WTC11 (cell line): Measurements from ENCODE around the gene EIF5B.

Source experiments
- GABPB1 ChIP-seq: sonication (generic); formaldehyde crosslinking; IDR thresholded peaks from 2 replicates; pipeline ENCODE4 v1.8.1; 2023; ENCODE audit warnings: mild to moderate bottlenecking, missing genetic modification reagents
- HMGXB4 ChIP-seq: sonication (generic); formaldehyde crosslinking; IDR thresholded peaks from 2 replicates; pipeline ENCODE4 v1.8.1; 2023; ENCODE audit warnings: mild to moderate bottlenecking, moderate library complexity, missing genetic modification reagents
- MXD4 ChIP-seq: fragments of 250-450 bp; sonication (Bioruptor Pico); IDR thresholded peaks from 2 replicates; pipeline ENCODE4 v1.8.0; 2021; ENCODE audit warnings: mild to moderate bottlenecking, moderate library complexity, borderline replicate concordance
- NR3C1 ChIP-seq: sonication (generic); formaldehyde crosslinking; conservative IDR thresholded peaks from 2 replicates; pipeline ENCODE4 v1.8.1; 2023; ENCODE audit warnings: low read depth, mild to moderate bottlenecking, missing genetic modification reagents
- SP1 ChIP-seq: sonication (generic); formaldehyde crosslinking; conservative IDR thresholded peaks from 2 replicates; pipeline ENCODE4 v1.8.1; 2022; ENCODE audit warnings: missing genetic modification reagents
- TEAD4 ChIP-seq: sonication (generic); formaldehyde crosslinking; IDR thresholded peaks from 2 replicates; pipeline ENCODE4 v1.8.0; 2022; ENCODE audit warnings: mild to moderate bottlenecking, missing genetic modification reagents
- USF1 ChIP-seq: sonication (generic); formaldehyde crosslinking; IDR thresholded peaks from 2 replicates; pipeline ENCODE4 v1.8.0; 2022; ENCODE audit warnings: mild to moderate bottlenecking, missing genetic modification reagents
- ZNF121 ChIP-seq: sonication (generic); formaldehyde crosslinking; IDR thresholded peaks from 2 replicates; pipeline ENCODE4 v1.8.0; 2023; ENCODE audit warnings: missing genetic modification reagents
- TF ChIP-seq, protein P1 (sequence below): fragments of 200-600 bp; IDR thresholded peaks from 2 replicates; pipeline ENCODE4 v1.8.0; 2022; ENCODE audit warnings: antibody characterized with exemption
- TF ChIP-seq, protein P2 (sequence below): sonication (generic); formaldehyde crosslinking; IDR thresholded peaks from 2 replicates; pipeline ENCODE4 v1.8.0; 2022; ENCODE audit warnings: missing genetic modification reagents
- TF ChIP-seq, protein P3 (sequence below): sonication (generic); formaldehyde crosslinking; conservative IDR thresholded peaks from 2 replicates; pipeline ENCODE4 v1.8.1; 2022; ENCODE audit warnings: mild to moderate bottlenecking, missing genetic modification reagents
- TF ChIP-seq, protein P4 (sequence below): sonication (generic); formaldehyde crosslinking; IDR thresholded peaks from 2 replicates; pipeline ENCODE4 v1.8.0; 2023; ENCODE audit warnings: mild to moderate bottlenecking, missing genetic modification reagents
- TF ChIP-seq, protein P5 (sequence below): sonication (generic); formaldehyde crosslinking; IDR thresholded peaks from 2 replicates; pipeline ENCODE4 v1.8.0; 2022; ENCODE audit warnings: mild to moderate bottlenecking, missing genetic modification reagents

GRCh38 chr2:99388892-99389291 lies 51.7 kb downstream of the EIF5B start:
- no peak for TF ChIP-seq ZNF121
- no peak for TF ChIP-seq GABPB1
- TF ChIP-seq, protein P1, sequence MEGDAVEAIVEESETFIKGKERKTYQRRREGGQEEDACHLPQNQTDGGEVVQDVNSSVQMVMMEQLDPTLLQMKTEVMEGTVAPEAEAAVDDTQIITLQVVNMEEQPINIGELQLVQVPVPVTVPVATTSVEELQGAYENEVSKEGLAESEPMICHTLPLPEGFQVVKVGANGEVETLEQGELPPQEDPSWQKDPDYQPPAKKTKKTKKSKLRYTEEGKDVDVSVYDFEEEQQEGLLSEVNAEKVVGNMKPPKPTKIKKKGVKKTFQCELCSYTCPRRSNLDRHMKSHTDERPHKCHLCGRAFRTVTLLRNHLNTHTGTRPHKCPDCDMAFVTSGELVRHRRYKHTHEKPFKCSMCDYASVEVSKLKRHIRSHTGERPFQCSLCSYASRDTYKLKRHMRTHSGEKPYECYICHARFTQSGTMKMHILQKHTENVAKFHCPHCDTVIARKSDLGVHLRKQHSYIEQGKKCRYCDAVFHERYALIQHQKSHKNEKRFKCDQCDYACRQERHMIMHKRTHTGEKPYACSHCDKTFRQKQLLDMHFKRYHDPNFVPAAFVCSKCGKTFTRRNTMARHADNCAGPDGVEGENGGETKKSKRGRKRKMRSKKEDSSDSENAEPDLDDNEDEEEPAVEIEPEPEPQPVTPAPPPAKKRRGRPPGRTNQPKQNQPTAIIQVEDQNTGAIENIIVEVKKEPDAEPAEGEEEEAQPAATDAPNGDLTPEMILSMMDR: no peak
- TF ChIP-seq, protein P2, sequence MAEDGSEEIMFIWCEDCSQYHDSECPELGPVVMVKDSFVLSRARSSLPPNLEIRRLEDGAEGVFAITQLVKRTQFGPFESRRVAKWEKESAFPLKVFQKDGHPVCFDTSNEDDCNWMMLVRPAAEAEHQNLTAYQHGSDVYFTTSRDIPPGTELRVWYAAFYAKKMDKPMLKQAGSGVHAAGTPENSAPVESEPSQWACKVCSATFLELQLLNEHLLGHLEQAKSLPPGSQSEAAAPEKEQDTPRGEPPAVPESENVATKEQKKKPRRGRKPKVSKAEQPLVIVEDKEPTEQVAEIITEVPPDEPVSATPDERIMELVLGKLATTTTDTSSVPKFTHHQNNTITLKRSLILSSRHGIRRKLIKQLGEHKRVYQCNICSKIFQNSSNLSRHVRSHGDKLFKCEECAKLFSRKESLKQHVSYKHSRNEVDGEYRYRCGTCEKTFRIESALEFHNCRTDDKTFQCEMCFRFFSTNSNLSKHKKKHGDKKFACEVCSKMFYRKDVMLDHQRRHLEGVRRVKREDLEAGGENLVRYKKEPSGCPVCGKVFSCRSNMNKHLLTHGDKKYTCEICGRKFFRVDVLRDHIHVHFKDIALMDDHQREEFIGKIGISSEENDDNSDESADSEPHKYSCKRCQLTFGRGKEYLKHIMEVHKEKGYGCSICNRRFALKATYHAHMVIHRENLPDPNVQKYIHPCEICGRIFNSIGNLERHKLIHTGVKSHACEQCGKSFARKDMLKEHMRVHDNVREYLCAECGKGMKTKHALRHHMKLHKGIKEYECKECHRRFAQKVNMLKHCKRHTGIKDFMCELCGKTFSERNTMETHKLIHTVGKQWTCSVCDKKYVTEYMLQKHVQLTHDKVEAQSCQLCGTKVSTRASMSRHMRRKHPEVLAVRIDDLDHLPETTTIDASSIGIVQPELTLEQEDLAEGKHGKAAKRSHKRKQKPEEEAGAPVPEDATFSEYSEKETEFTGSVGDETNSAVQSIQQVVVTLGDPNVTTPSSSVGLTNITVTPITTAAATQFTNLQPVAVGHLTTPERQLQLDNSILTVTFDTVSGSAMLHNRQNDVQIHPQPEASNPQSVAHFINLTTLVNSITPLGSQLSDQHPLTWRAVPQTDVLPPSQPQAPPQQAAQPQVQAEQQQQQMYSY: no peak
- no peak for TF ChIP-seq TEAD4 (CRISPR knock-in tag)
- TF ChIP-seq, protein P3, sequence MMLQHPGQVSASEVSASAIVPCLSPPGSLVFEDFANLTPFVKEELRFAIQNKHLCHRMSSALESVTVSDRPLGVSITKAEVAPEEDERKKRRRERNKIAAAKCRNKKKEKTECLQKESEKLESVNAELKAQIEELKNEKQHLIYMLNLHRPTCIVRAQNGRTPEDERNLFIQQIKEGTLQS: no peak
- TF ChIP-seq HMGXB4 (CRISPR knock-in tag): no peak
- no peak for TF ChIP-seq NR3C1
- TF ChIP-seq SP1 (CRISPR knock-in tag): no peak
- no peak for TF ChIP-seq MXD4 (CRISPR knock-in tag)
- no peak for TF ChIP-seq USF1 (CRISPR knock-in tag)
- TF ChIP-seq, protein P4, sequence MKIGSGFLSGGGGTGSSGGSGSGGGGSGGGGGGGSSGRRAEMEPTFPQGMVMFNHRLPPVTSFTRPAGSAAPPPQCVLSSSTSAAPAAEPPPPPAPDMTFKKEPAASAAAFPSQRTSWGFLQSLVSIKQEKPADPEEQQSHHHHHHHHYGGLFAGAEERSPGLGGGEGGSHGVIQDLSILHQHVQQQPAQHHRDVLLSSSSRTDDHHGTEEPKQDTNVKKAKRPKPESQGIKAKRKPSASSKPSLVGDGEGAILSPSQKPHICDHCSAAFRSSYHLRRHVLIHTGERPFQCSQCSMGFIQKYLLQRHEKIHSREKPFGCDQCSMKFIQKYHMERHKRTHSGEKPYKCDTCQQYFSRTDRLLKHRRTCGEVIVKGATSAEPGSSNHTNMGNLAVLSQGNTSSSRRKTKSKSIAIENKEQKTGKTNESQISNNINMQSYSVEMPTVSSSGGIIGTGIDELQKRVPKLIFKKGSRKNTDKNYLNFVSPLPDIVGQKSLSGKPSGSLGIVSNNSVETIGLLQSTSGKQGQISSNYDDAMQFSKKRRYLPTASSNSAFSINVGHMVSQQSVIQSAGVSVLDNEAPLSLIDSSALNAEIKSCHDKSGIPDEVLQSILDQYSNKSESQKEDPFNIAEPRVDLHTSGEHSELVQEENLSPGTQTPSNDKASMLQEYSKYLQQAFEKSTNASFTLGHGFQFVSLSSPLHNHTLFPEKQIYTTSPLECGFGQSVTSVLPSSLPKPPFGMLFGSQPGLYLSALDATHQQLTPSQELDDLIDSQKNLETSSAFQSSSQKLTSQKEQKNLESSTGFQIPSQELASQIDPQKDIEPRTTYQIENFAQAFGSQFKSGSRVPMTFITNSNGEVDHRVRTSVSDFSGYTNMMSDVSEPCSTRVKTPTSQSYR: no peak
- TF ChIP-seq, protein P5, sequence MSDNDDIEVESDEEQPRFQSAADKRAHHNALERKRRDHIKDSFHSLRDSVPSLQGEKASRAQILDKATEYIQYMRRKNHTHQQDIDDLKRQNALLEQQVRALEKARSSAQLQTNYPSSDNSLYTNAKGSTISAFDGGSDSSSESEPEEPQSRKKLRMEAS (CRISPR knock-in tag): no peak
